Chondrocyte (in vitro differentiated cells): ENCODE results near the gene GET4. TPM values are rescaled to one million over a fixed set of nuclear protein-coding genes. Genes with fewer than 3 reads are reported as not detected.
A peak's percentile ranks its signal among the peaks of the same experiment; 100 is the strongest.

Experiments used
- DNase-seq: peaks from one replicate; pipeline ENCODE4 v3.0.0; 2021; ENCODE audit warnings: mixed read lengths, low spot score
- H3K27ac Mint-ChIP-seq: one replicate; pipeline ENCODE4 v1.8.0; 2021; ENCODE audit warnings: mild to moderate bottlenecking, moderate library complexity, mixed read lengths; ENCODE audit not compliant: unreplicated experiment
- H3K27me3 Mint-ChIP-seq: 2 replicates; pipeline ENCODE4 v1.8.0; 2021; ENCODE audit warnings: low read depth, mixed read lengths
- H3K36me3 Mint-ChIP-seq: 2 replicates; pipeline ENCODE4 v1.8.0; 2021; ENCODE audit warnings: low read depth, mixed read lengths
- H3K4me1 Mint-ChIP-seq: 2 replicates; pipeline ENCODE4 v1.8.0; 2021; ENCODE audit warnings: low read depth, mild to moderate bottlenecking, mixed read lengths
- H3K4me3 Mint-ChIP-seq: one replicate; pipeline ENCODE4 v1.8.0; 2021; ENCODE audit warnings: mild to moderate bottlenecking, moderate library complexity, mixed read lengths; ENCODE audit not compliant: unreplicated experiment
- H3K9me3 Mint-ChIP-seq: 2 replicates; pipeline ENCODE4 v1.8.0; 2021; ENCODE audit warnings: low read depth, mixed read lengths
- CTCF ChIP-seq: fragments of 200-600 bp; sonication (generic); IDR thresholded peaks from 2 replicates; pipeline ENCODE4 v1.5.0; 2021; ENCODE audit warnings: antibody characterized with exemption, mild to moderate bottlenecking, moderate library complexity
- total RNA-seq: library from RNA; stranded (reverse); gene quantifications from 3 replicates; pipeline ENCODE4 v1.2.1, GENCODE V29; 2021

Gene GET4
- total RNA-seq, 1 donor from 2014 or later, result 28.0 TPM

- Mint-ChIP-seq H3K4me1 (peaks cover 18% of the 10 kb centered on the region), H3K27me3 (no peaks in the 10 kb centered on the region), H3K4me3 (no peak overlapping the region), H3K27ac (no peak overlapping the region), H3K9me3 (no peaks in the 10 kb centered on the region), H3K36me3 (peaks cover 9% of the 10 kb centered on the region)
- DNase-seq, result peak; percentile 92
- no peak for TF ChIP-seq CTCF
These were observed 11.1 kb downstream of the GET4 start for GRCh38 chr7:887488-887820.

GRCh38 chr7:888081-889024, 12.0 kb downstream of the GET4 start:
- Mint-ChIP-seq H3K4me1 (peaks cover 12% of the 10 kb centered on the region), H3K4me3 (no peak overlapping the region), H3K27me3 (no peaks in the 10 kb centered on the region), H3K27ac (no peak overlapping the region), H3K36me3 (peaks cover 15% of the 10 kb centered on the region), H3K9me3 (no peaks in the 10 kb centered on the region)
- peak; percentile 83 for DNase-seq
- TF ChIP-seq CTCF, result no peak

GRCh38 chr7:889025-889390, 12.7 kb downstream of the GET4 start:
- Mint-ChIP-seq H3K9me3 (no peaks in the 10 kb centered on the region), H3K4me3 (no peak overlapping the region), H3K4me1 (peaks cover 9% of the 10 kb centered on the region), H3K27me3 (no peaks in the 10 kb centered on the region), H3K27ac (no peak overlapping the region), H3K36me3 (peaks cover 17% of the 10 kb centered on the region)
- no peak for TF ChIP-seq CTCF
- DNase-seq, result no peak

- Mint-ChIP-seq H3K36me3 (peaks cover 19% of the 10 kb centered on the region), H3K27me3 (no peaks in the 10 kb centered on the region), H3K9me3 (no peaks in the 10 kb centered on the region), H3K4me1 (peaks cover 5% of the 10 kb centered on the region), H3K4me3 (no peak overlapping the region), H3K27ac (no peak overlapping the region)
- TF ChIP-seq CTCF, result no peak
- no peak for DNase-seq
These were observed 13.0 kb downstream of the GET4 start for GRCh38 chr7:889391-889790.

GRCh38 chr7:890868-891267, 14.5 kb downstream of the GET4 start:
- no peaks in the 10 kb centered on the region for H3K27me3 Mint-ChIP-seq
- TF ChIP-seq CTCF, result no peak
- H3K27ac Mint-ChIP-seq, result no peak overlapping the region
- peaks cover 25% of the 10 kb centered on the region for H3K36me3 Mint-ChIP-seq
- no peaks in the 10 kb centered on the region for H3K4me1 Mint-ChIP-seq
- H3K9me3 Mint-ChIP-seq, result no peaks in the 10 kb centered on the region
- H3K4me3 Mint-ChIP-seq, result no peak overlapping the region
- DNase-seq, result no peak
